Measurements from ENCODE around the gene IGF2. TPM values are rescaled to one million over a fixed set of nuclear protein-coding genes. Genes with fewer than 3 reads are reported as not detected.

Gene IGF2
- total and polyA plus RNA-seq, 2 donors (not counting 3 experiments of a cell fraction or from before 2014, with no cell fraction given): 5.7 to 21.0 TPM

DNA sequence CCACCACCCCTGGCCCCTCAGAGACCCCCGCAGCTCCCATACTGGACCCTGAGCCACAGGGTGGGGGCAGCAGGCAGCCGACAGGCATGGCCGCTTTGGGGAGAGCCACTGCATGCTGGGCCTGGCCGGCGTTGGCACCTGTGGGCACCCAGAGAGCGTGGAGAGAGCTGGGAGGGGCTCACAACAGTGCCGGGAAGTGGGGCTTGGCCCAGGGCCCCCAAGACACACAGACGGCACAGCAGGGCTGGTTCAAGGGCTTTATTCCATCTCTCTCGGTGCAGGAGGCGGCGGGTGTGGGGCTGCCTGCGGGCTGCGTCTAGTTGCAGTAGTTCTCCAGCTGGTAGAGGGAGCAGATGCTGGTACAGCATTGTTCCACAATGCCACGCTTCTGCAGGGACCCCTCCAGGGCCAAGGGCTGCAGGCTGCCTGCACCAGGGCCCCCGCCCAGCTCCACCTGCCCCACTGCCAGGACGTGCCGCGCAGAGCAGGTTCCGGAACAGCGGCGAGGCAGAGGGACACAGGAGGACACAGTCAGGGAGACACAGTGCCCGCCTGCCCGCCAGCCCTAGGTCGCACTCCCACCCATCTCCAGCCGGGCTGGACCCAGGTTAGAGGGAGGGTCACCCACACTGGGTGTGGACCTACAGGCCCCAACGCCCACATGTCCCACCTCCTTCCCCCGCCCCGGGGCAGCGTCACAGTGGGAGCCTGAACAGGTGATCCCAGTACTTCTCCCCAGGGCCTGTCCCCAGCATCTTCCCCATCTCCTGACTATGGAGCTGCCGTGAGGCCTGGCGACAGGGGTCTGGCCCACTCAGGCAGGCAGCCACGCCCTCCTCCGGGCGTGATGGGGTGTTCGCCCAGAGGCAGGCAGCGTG, 20.6 kb upstream of the IGF2 start:
- DNase-seq (ENCODE audit: low read depth, low spot score) (no peak), FAIRE-seq (no peak)
- no peaks in the 10 kb centered on the region for H3K27me3 ChIP-seq (ENCODE audit: control insufficient read depth in 2 of 2, insufficient read depth in 2 of 2, low read length in 2 of 2)
- H3K4me2 ChIP-seq (ENCODE audit: insufficient read depth, low read length): no peak overlapping the region
- no peaks in the 10 kb centered on the region for H3K4me1 ChIP-seq (ENCODE audit: control insufficient read depth, extremely low read depth, insufficient read depth, low read length)
- H3K9me3 ChIP-seq (replicated peaks; ENCODE audit: control insufficient read depth, insufficient read depth, low read length): no peaks in the 10 kb centered on the region
- no peaks in the 10 kb centered on the region for H3K36me3 ChIP-seq (ENCODE audit: control insufficient read depth in 2 of 2, extremely low read depth in 1 of 2, insufficient read depth in 2 of 2, low read length in 2 of 2)
- H3K9ac ChIP-seq (replicated peaks; ENCODE audit: extremely low read depth, insufficient read depth, low read length): no peak overlapping the region
- H3K27ac ChIP-seq (ENCODE audit: insufficient read depth, low read depth, low read length): no peak overlapping the region
- no peaks in the 10 kb centered on the region for H3K9me1 ChIP-seq (replicated peaks; ENCODE audit: control insufficient read depth, extremely low read depth, insufficient read depth, low read length)
- ChIA-PET POLR2A (interaction anchor here (0.5 kb wide), 1 partner anchor 83 kb away, joined by 3 read pairs; no protein-coding TSS in a partner anchor), CTCF (interaction anchor here (0.8 to 12.6 kb wide), 6 partner anchors 124 to 508 kb away, joined by 3 to 262 read pairs (median 11); no protein-coding TSS in a partner anchor)
- H3K4me3 ChIP-seq (replicated peaks in 1 of 3; ENCODE audit: insufficient read depth in 1 of 3, low read depth in 1 of 3, low read length in 3 of 3): no peak overlapping the region
- intact Hi-C loops (cut with micrococcal nuclease) (no loop called here), dilution Hi-C loops (cut with MboI; ENCODE audit: extremely low pct_ligation_motif_present, low sequenced_read_pairs) (no loop called here)
- H3K79me2 ChIP-seq (ENCODE audit: control insufficient read depth, insufficient read depth, low read length): no peaks in the 10 kb centered on the region
- TF ChIP-seq POLR2A (IDR thresholded peaks at IDR 0.05; ENCODE audit: low read depth, low read length) (no peak), EZH2 (IDR thresholded peaks at IDR 0.05; ENCODE audit: borderline replicate concordance, low read depth, low read length, severe bottlenecking) (no peak), POLR2AphosphoS5 (IDR thresholded peaks at IDR 0.05; ENCODE audit: insufficient read depth, low read depth, low read length) (no peak), MAX (IDR thresholded peaks at IDR 0.05; ENCODE audit: insufficient read depth, insufficient read length) (no peak), MYC (IDR thresholded peaks at IDR 0.05; ENCODE audit: low read depth, low read length) (no peak), GATA2 (IDR thresholded peaks at IDR 0.05; ENCODE audit: insufficient read depth, insufficient read length, low read depth, low read length) (no peak), FOS (IDR thresholded peaks at IDR 0.05; ENCODE audit: borderline replicate concordance, insufficient read depth, low read length) (no peak), JUN (IDR thresholded peaks at IDR 0.05; ENCODE audit: borderline replicate concordance, insufficient read depth, insufficient read length, low read depth) (no peak)
- TF ChIP-seq, protein P1, sequence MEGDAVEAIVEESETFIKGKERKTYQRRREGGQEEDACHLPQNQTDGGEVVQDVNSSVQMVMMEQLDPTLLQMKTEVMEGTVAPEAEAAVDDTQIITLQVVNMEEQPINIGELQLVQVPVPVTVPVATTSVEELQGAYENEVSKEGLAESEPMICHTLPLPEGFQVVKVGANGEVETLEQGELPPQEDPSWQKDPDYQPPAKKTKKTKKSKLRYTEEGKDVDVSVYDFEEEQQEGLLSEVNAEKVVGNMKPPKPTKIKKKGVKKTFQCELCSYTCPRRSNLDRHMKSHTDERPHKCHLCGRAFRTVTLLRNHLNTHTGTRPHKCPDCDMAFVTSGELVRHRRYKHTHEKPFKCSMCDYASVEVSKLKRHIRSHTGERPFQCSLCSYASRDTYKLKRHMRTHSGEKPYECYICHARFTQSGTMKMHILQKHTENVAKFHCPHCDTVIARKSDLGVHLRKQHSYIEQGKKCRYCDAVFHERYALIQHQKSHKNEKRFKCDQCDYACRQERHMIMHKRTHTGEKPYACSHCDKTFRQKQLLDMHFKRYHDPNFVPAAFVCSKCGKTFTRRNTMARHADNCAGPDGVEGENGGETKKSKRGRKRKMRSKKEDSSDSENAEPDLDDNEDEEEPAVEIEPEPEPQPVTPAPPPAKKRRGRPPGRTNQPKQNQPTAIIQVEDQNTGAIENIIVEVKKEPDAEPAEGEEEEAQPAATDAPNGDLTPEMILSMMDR (IDR thresholded peaks at IDR 0.05; ENCODE audit: extremely low read depth in 1 of 2, insufficient read depth in 1 of 2, low read depth in 1 of 2, low read length in 2 of 2): no peak
- no TSS peak for BruUV-seq (replicated peaks)
- no peaks in the 10 kb centered on the region for H4K20me1 ChIP-seq (replicated peaks; ENCODE audit: control insufficient read depth, extremely low read depth, insufficient read depth, low read length)
- H2AFZ ChIP-seq (ENCODE audit: low read depth, low read length): no peak overlapping the region
